WTC11 (cell line): ENCODE results near the gene ERBB2. TPM values are rescaled to one million over a fixed set of nuclear protein-coding genes. Genes with fewer than 3 reads are reported as not detected.

Source experiments
- ATAC-seq: fragments of 200-7000 bp; cut with Tn5 transposase; 2 replicates; pipeline ENCODE4 v1.10.0; 2021; ENCODE audit warnings: mild to moderate bottlenecking, moderate library complexity
- CTCF ChIA-PET: fragments of 300-600 bp; sonication (Branson Sonifier 250); formaldehyde crosslinking; loops from one replicate; lab custom pipeline; 2021; ENCODE audit warnings: antibody characterized with exemption; lab: Charles Lee
- POLR2A ChIA-PET: fragments of 350-600 bp; sonication (Branson Sonifier 250); formaldehyde crosslinking; loops from one replicate; lab custom pipeline; 2021; ENCODE audit warnings: antibody characterized with exemption; lab: Charles Lee
- DNase-seq: peaks from one replicate; pipeline ENCODE4 v3.0.0; 2021; ENCODE audit warnings: low spot score
- H3K27ac Mint-ChIP-seq: 2 replicates; pipeline ENCODE4 v1.8.0; 2021; ENCODE audit warnings: mixed read lengths
- H3K27me3 Mint-ChIP-seq: 2 replicates; pipeline ENCODE4 v1.8.0; 2021; ENCODE audit warnings: low read depth, mild to moderate bottlenecking, moderate library complexity, mixed read lengths
- H3K36me3 Mint-ChIP-seq: 2 replicates; pipeline ENCODE4 v1.8.0; 2021; ENCODE audit warnings: mixed read lengths
- H3K4me1 Mint-ChIP-seq: 2 replicates; pipeline ENCODE4 v1.8.0; 2022; ENCODE audit warnings: mixed read lengths
- H3K4me3 Mint-ChIP-seq: 2 replicates; pipeline ENCODE4 v1.8.0; 2021; ENCODE audit warnings: mild to moderate bottlenecking, moderate library complexity, mixed read lengths
- H3K9me3 Mint-ChIP-seq: 2 replicates; pipeline ENCODE4 v1.8.0; 2021; ENCODE audit warnings: mixed read lengths
- ATF1 ChIP-seq: sonication (generic); formaldehyde crosslinking; IDR thresholded peaks from 2 replicates; pipeline ENCODE4 v1.8.1; 2023; ENCODE audit warnings: mild to moderate bottlenecking, moderate library complexity, missing genetic modification reagents
- EMX1 ChIP-seq: fragments of 250-450 bp; sonication (Bioruptor Pico); IDR thresholded peaks from 2 replicates; pipeline ENCODE4 v1.8.0; 2021; ENCODE audit warnings: mild to moderate bottlenecking
- FOXP1 ChIP-seq: sonication (generic); formaldehyde crosslinking; IDR thresholded peaks from 2 replicates; pipeline ENCODE4 v1.8.0; 2022; ENCODE audit warnings: missing genetic modification reagents, mild to moderate bottlenecking, moderate library complexity, borderline replicate concordance
- GTF2I ChIP-seq: fragments of 250-450 bp; sonication (Bioruptor Pico); conservative IDR thresholded peaks from 2 replicates; pipeline ENCODE4 v1.4.0; 2021; ENCODE audit warnings: mild to moderate bottlenecking
- NFYB ChIP-seq: sonication (generic); formaldehyde crosslinking; conservative IDR thresholded peaks from 2 replicates; pipeline ENCODE4 v1.8.0; 2022; ENCODE audit warnings: low read depth, missing genetic modification reagents
- SMAD3 ChIP-seq: sonication (generic); formaldehyde crosslinking; IDR thresholded peaks from 2 replicates; pipeline ENCODE4 v1.8.0; 2022; ENCODE audit warnings: missing genetic modification reagents, mild to moderate bottlenecking, borderline replicate concordance
- TEAD4 ChIP-seq: sonication (generic); formaldehyde crosslinking; IDR thresholded peaks from 2 replicates; pipeline ENCODE4 v1.8.0; 2022; ENCODE audit warnings: mild to moderate bottlenecking, missing genetic modification reagents
- ZBTB21 ChIP-seq: sonication (generic); formaldehyde crosslinking; IDR thresholded peaks from 2 replicates; pipeline ENCODE4 v1.8.1; 2023; ENCODE audit warnings: mild to moderate bottlenecking, missing genetic modification reagents, borderline replicate concordance
- ZNF138 ChIP-seq: sonication (generic); formaldehyde crosslinking; conservative IDR thresholded peaks from 2 replicates; pipeline ENCODE4 v1.8.1; 2022; ENCODE audit warnings: mild to moderate bottlenecking, moderate library complexity, missing genetic modification reagents
- ZNF317 ChIP-seq: sonication (generic); formaldehyde crosslinking; IDR thresholded peaks from 2 replicates; pipeline ENCODE4 v1.8.1; 2023; ENCODE audit warnings: low read depth, mild to moderate bottlenecking, moderate library complexity, missing genetic modification reagents, borderline replicate concordance
- total RNA-seq: library from RNA; stranded (reverse); gene quantifications from 3 replicates; pipeline ENCODE4 v1.2.3, GENCODE V29; 2021
- TF ChIP-seq, protein P1 (sequence below): sonication (generic); formaldehyde crosslinking; conservative IDR thresholded peaks from 2 replicates; pipeline ENCODE4 v1.8.1; 2022; ENCODE audit warnings: mild to moderate bottlenecking, missing genetic modification reagents
- TF ChIP-seq, protein P2 (sequence below): sonication (generic); formaldehyde crosslinking; IDR thresholded peaks from 2 replicates; pipeline ENCODE4 v1.8.0; 2022; ENCODE audit warnings: mild to moderate bottlenecking, missing genetic modification reagents
- TF ChIP-seq, protein P3 (sequence below): fragments of 250-450 bp; sonication (Bioruptor Pico); IDR thresholded peaks from 2 replicates; pipeline ENCODE4 v2.1.2; 2022; ENCODE audit warnings: mild to moderate bottlenecking, moderate library complexity
- TF ChIP-seq, protein P4 (sequence below): sonication (generic); formaldehyde crosslinking; IDR thresholded peaks from 2 replicates; pipeline ENCODE4 v1.8.1; 2023; ENCODE audit warnings: mild to moderate bottlenecking, missing genetic modification reagents
- TF ChIP-seq, protein P5 (sequence below): fragments of 250-450 bp; sonication (Bioruptor Pico); IDR thresholded peaks from 2 replicates; pipeline ENCODE4 v1.9.0; 2021; ENCODE audit warnings: mild to moderate bottlenecking
- TF ChIP-seq, protein P6 (sequence below): sonication (generic); formaldehyde crosslinking; IDR thresholded peaks from 2 replicates; pipeline ENCODE4 v1.8.0; 2022; ENCODE audit warnings: mild to moderate bottlenecking, missing genetic modification reagents
- TF ChIP-seq, protein P7 (sequence below): sonication (generic); formaldehyde crosslinking; IDR thresholded peaks from 2 replicates; pipeline ENCODE4 v1.8.1; 2023; ENCODE audit warnings: mild to moderate bottlenecking, missing genetic modification reagents

The ERBB2 gene
- total RNA-seq, 1 experiment from 2014 or later = 209 TPM

DNA sequence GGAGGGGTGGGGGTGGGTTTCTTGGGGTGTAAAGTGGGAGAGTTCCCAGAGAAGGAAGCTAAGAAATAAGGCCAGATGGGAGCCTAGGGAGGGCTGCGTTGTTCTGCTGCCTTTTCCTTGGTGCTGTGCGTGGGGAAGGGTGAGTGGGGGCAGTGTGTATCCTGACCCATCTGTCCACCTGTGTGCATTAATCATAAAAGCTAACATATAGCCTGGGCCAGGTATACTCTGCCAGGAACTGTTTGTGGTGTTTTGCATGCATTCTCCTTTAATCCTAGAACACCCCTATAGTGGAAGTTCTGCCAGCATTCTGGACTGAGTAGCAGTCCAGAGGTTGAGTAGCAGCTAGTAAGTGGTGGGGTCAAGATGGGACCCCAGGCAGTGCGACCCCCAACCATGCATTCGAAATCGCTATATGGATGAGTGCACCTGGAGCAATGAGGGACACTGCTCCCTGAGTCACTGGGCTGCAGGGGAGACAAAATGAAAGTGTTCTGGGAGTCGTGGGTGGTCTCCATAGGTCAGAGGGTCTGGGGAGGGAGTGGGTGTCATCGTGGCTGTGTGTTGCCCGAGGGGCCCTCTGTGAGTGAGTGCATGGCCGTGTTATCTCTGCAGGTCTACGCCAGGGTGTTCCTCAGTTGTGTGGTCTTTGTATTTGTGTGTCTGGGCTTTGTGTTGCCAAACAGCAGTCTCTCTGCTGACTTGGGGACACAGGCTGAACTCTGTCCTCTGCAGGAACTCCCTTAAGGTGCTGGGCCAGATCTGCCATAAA lies 1.3 kb downstream of the ERBB2 start:
- POLR2A ChIA-PET = interaction anchor here (0.6 kb wide), 2 partner anchors 13 to 237 kb away, joined by 3 read pairs; partner anchors contain the start of gene PGAP3
- DNase-seq (no peak), ATAC-seq (no peak)
- Mint-ChIP-seq H3K9me3 (no peaks in the 10 kb centered on the region), H3K36me3 (peaks cover 3% of the 10 kb centered on the region; the same call in 1 of the 2 replicates), H3K27ac (peak overlapping the region; percentile 52), H3K4me1 (peaks cover 72% of the 10 kb centered on the region), H3K4me3 (peak overlapping the region; percentile 95), H3K27me3 (no peaks in the 10 kb centered on the region)
- CTCF ChIA-PET = interaction anchor here (1.0 to 7.9 kb wide), 11 partner anchors 13 to 154 kb away, joined by 3 to 77 read pairs (median 6); partner anchors contain the start of genes MIEN1 and PGAP3
- no peak for TF ChIP-seq GTF2I (CRISPR knock-in tag)
- TF ChIP-seq SMAD3 (CRISPR knock-in tag) = no peak
- TF ChIP-seq ZBTB21 (CRISPR knock-in tag) = no peak
- TF ChIP-seq ATF1 (CRISPR knock-in tag) = no peak
- TF ChIP-seq ZNF317 (CRISPR knock-in tag) = no peak
- TF ChIP-seq, protein P1, sequence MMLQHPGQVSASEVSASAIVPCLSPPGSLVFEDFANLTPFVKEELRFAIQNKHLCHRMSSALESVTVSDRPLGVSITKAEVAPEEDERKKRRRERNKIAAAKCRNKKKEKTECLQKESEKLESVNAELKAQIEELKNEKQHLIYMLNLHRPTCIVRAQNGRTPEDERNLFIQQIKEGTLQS (CRISPR knock-in tag) = no peak
- TF ChIP-seq, protein P2, sequence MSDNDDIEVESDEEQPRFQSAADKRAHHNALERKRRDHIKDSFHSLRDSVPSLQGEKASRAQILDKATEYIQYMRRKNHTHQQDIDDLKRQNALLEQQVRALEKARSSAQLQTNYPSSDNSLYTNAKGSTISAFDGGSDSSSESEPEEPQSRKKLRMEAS (CRISPR knock-in tag) = no peak
- TF ChIP-seq EMX1 (CRISPR knock-in tag) = no peak
- TF ChIP-seq NFYB (CRISPR knock-in tag) = no peak
- TF ChIP-seq, protein P3, sequence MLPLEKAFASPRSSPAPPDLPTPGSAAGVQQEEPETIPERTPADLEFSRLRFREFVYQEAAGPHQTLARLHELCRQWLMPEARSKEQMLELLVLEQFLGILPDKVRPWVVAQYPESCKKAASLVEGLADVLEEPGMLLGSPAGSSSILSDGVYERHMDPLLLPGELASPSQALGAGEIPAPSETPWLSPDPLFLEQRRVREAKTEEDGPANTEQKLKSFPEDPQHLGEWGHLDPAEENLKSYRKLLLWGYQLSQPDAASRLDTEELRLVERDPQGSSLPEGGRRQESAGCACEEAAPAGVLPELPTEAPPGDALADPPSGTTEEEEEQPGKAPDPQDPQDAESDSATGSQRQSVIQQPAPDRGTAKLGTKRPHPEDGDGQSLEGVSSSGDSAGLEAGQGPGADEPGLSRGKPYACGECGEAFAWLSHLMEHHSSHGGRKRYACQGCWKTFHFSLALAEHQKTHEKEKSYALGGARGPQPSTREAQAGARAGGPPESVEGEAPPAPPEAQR (CRISPR knock-in tag) = no peak
- no peak for TF ChIP-seq FOXP1 (CRISPR knock-in tag)
- no peak for TF ChIP-seq TEAD4 (CRISPR knock-in tag)
- TF ChIP-seq, protein P4, sequence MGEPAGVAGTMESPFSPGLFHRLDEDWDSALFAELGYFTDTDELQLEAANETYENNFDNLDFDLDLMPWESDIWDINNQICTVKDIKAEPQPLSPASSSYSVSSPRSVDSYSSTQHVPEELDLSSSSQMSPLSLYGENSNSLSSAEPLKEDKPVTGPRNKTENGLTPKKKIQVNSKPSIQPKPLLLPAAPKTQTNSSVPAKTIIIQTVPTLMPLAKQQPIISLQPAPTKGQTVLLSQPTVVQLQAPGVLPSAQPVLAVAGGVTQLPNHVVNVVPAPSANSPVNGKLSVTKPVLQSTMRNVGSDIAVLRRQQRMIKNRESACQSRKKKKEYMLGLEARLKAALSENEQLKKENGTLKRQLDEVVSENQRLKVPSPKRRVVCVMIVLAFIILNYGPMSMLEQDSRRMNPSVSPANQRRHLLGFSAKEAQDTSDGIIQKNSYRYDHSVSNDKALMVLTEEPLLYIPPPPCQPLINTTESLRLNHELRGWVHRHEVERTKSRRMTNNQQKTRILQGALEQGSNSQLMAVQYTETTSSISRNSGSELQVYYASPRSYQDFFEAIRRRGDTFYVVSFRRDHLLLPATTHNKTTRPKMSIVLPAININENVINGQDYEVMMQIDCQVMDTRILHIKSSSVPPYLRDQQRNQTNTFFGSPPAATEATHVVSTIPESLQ (CRISPR knock-in tag) = no peak
- TF ChIP-seq ZNF138 (CRISPR knock-in tag) = no peak
- TF ChIP-seq, protein P5, sequence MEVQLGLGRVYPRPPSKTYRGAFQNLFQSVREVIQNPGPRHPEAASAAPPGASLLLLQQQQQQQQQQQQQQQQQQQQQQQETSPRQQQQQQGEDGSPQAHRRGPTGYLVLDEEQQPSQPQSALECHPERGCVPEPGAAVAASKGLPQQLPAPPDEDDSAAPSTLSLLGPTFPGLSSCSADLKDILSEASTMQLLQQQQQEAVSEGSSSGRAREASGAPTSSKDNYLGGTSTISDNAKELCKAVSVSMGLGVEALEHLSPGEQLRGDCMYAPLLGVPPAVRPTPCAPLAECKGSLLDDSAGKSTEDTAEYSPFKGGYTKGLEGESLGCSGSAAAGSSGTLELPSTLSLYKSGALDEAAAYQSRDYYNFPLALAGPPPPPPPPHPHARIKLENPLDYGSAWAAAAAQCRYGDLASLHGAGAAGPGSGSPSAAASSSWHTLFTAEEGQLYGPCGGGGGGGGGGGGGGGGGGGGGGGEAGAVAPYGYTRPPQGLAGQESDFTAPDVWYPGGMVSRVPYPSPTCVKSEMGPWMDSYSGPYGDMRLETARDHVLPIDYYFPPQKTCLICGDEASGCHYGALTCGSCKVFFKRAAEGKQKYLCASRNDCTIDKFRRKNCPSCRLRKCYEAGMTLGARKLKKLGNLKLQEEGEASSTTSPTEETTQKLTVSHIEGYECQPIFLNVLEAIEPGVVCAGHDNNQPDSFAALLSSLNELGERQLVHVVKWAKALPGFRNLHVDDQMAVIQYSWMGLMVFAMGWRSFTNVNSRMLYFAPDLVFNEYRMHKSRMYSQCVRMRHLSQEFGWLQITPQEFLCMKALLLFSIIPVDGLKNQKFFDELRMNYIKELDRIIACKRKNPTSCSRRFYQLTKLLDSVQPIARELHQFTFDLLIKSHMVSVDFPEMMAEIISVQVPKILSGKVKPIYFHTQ (CRISPR knock-in tag) = no peak
- TF ChIP-seq, protein P6, sequence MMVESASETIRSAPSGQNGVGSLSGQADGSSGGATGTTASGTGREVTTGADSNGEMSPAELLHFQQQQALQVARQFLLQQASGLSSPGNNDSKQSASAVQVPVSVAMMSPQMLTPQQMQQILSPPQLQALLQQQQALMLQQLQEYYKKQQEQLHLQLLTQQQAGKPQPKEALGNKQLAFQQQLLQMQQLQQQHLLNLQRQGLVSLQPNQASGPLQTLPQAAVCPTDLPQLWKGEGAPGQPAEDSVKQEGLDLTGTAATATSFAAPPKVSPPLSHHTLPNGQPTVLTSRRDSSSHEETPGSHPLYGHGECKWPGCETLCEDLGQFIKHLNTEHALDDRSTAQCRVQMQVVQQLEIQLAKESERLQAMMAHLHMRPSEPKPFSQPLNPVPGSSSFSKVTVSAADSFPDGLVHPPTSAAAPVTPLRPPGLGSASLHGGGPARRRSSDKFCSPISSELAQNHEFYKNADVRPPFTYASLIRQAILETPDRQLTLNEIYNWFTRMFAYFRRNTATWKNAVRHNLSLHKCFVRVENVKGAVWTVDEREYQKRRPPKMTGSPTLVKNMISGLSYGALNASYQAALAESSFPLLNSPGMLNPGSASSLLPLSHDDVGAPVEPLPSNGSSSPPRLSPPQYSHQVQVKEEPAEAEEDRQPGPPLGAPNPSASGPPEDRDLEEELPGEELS (CRISPR knock-in tag) = no peak
- TF ChIP-seq, protein P7, sequence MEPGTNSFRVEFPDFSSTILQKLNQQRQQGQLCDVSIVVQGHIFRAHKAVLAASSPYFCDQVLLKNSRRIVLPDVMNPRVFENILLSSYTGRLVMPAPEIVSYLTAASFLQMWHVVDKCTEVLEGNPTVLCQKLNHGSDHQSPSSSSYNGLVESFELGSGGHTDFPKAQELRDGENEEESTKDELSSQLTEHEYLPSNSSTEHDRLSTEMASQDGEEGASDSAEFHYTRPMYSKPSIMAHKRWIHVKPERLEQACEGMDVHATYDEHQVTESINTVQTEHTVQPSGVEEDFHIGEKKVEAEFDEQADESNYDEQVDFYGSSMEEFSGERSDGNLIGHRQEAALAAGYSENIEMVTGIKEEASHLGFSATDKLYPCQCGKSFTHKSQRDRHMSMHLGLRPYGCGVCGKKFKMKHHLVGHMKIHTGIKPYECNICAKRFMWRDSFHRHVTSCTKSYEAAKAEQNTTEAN = no peak
